ENCODE data around the gene FAM163B. TPM values are rescaled to one million over a fixed set of nuclear protein-coding genes. Genes with fewer than 3 reads are reported as not detected.
"Not testable (repeated sequence)": the region's sequence is repeated elsewhere in the genome, so short reads cannot be mapped to it uniquely, and the experiment has no call there.

The FAM163B gene
- total RNA-seq, 1 donor from 2014 or later: not detected

GRCh38 chr9:133628766-133629165 lies 19.6 kb upstream of the FAM163B start:
- Mint-ChIP-seq H3K27me3 (ENCODE audit: unreplicated experiment) (peaks cover 10% of the 10 kb centered on the region), H3K9me3 (ENCODE audit: unreplicated experiment) (peaks cover 7% of the 10 kb centered on the region), H3K4me1 (ENCODE audit: unreplicated experiment) (peaks cover 3% of the 10 kb centered on the region), H3K27ac (ENCODE audit: unreplicated experiment) (no peak overlapping the region), H3K4me3 (ENCODE audit: unreplicated experiment) (no peak overlapping the region), H3K36me3 (ENCODE audit: low read depth, unreplicated experiment) (peaks cover 12% of the 10 kb centered on the region)
- no peak for TF ChIP-seq CTCF (IDR thresholded peaks at IDR 0.05; ENCODE audit: unreplicated experiment)
- no peak for DNase-seq (ENCODE audit: low spot score)

GRCh38 chr9:133627341-133627740 lies 18.2 kb upstream of the FAM163B start:
- H3K36me3 Mint-ChIP-seq (ENCODE audit: low read depth, unreplicated experiment): peaks cover 12% of the 10 kb centered on the region
- TF ChIP-seq CTCF (IDR thresholded peaks at IDR 0.05; ENCODE audit: unreplicated experiment): no peak
- H3K27me3 Mint-ChIP-seq (ENCODE audit: unreplicated experiment): peaks cover 5% of the 10 kb centered on the region
- no peak for DNase-seq (ENCODE audit: low spot score)
- H3K9me3 Mint-ChIP-seq (ENCODE audit: unreplicated experiment): peaks cover 7% of the 10 kb centered on the region
- no peaks in the 10 kb centered on the region for H3K4me1 Mint-ChIP-seq (ENCODE audit: unreplicated experiment)
- no peak overlapping the region for H3K4me3 Mint-ChIP-seq (ENCODE audit: unreplicated experiment)
- H3K27ac Mint-ChIP-seq (ENCODE audit: unreplicated experiment): no peak overlapping the region

GRCh38 chr9:133626008-133626407 lies 16.8 kb upstream of the FAM163B start:
- Mint-ChIP-seq H3K36me3 (ENCODE audit: low read depth, unreplicated experiment) (peaks cover 12% of the 10 kb centered on the region), H3K4me3 (ENCODE audit: unreplicated experiment) (peak overlapping the region; percentile 42)
- DNase-seq (ENCODE audit: low spot score); H3K9me3 Mint-ChIP-seq (ENCODE audit: unreplicated experiment); H3K27me3 Mint-ChIP-seq (ENCODE audit: unreplicated experiment); H3K27ac Mint-ChIP-seq (ENCODE audit: unreplicated experiment); H3K4me1 Mint-ChIP-seq (ENCODE audit: unreplicated experiment): not testable (repeated sequence)

GRCh38 chr9:133622555-133622954 lies 13.4 kb upstream of the FAM163B start:
- DNase-seq (ENCODE audit: low spot score): no peak
- Mint-ChIP-seq H3K36me3 (ENCODE audit: low read depth, unreplicated experiment) (peaks cover 12% of the 10 kb centered on the region), H3K9me3 (ENCODE audit: unreplicated experiment) (peaks cover 7% of the 10 kb centered on the region), H3K4me3 (ENCODE audit: unreplicated experiment) (no peak overlapping the region), H3K4me1 (ENCODE audit: unreplicated experiment) (no peaks in the 10 kb centered on the region), H3K27ac (ENCODE audit: unreplicated experiment) (no peak overlapping the region), H3K27me3 (ENCODE audit: unreplicated experiment) (no peaks in the 10 kb centered on the region)
- TF ChIP-seq CTCF (IDR thresholded peaks at IDR 0.05; ENCODE audit: unreplicated experiment): no peak

GRCh38 chr9:133621725-133622267 lies 12.6 kb upstream of the FAM163B start:
- Mint-ChIP-seq H3K4me3 (ENCODE audit: unreplicated experiment) (no peak overlapping the region), H3K27ac (ENCODE audit: unreplicated experiment) (no peak overlapping the region), H3K36me3 (ENCODE audit: low read depth, unreplicated experiment) (peaks cover 12% of the 10 kb centered on the region), H3K4me1 (ENCODE audit: unreplicated experiment) (no peaks in the 10 kb centered on the region), H3K27me3 (ENCODE audit: unreplicated experiment) (no peaks in the 10 kb centered on the region), H3K9me3 (ENCODE audit: unreplicated experiment) (peaks cover 7% of the 10 kb centered on the region)
- no peak for DNase-seq (ENCODE audit: low spot score)
- no peak for TF ChIP-seq CTCF (IDR thresholded peaks at IDR 0.05; ENCODE audit: unreplicated experiment)

All from endothelial cell (in vitro differentiated cells).